Uterus (tissue), 4 donors: Measurements from ENCODE around the gene KRTDAP. TPM values are rescaled to one million over a fixed set of nuclear protein-coding genes. Genes with fewer than 3 reads are reported as not detected.

Experiments used
- DNase-seq, 2 donors: peaks; one replicate each; pipeline ENCODE4 v3.0.0-alpha.2; 2019 to 2020
- H3K27ac ChIP-seq, 2 donors: fragments of 200-600 bp; sonication (generic); 1 replicate in 1 of 2; 2 replicates in 1 of 2; pipeline ENCODE4 v1.5.1; 2016 to 2018
- H3K27me3 ChIP-seq, 2 donors: fragments of 200-600 bp; sonication (generic); one replicate each; pipeline ENCODE4 v1.5.1; 2018 to 2019; ENCODE audit warnings: control low read depth in 1 of 2
- H3K36me3 ChIP-seq, 2 donors: fragments of 200-600 bp; sonication (generic); one replicate each; pipeline ENCODE4 v1.5.1; 2019; ENCODE audit warnings: control low read depth in 1 of 2
- H3K4me1 ChIP-seq, 2 donors: fragments of 200-600 bp; sonication (generic); one replicate each; pipeline ENCODE4 v1.5.1; 2018 to 2019; ENCODE audit warnings: control low read depth in 1 of 2
- H3K4me3 ChIP-seq, 2 donors: fragments of 200-600 bp; sonication (generic); 1 replicate in 1 of 2; 2 replicates in 1 of 2; pipeline ENCODE4 v1.5.1; 2018 to 2019; ENCODE audit warnings: mild to moderate bottlenecking in 1 of 2
- H3K9me3 ChIP-seq, 2 donors: fragments of 200-600 bp; sonication (generic); one replicate each; pipeline ENCODE4 v1.5.1; 2019; ENCODE audit warnings: control low read depth in 1 of 2
- CTCF ChIP-seq, 4 experiments: fragments of 200-600 bp in 2 of 4; fragments of 450-650 bp in 2 of 4; sonication (generic) in 2 of 4; IDR thresholded peaks; one replicate each; pipeline ENCODE4 v1.5.1; 2016 to 2019; ENCODE audit warnings: antibody characterized with exemption in 4 of 4, mild to moderate bottlenecking in 2 of 4, moderate library complexity in 1 of 4
- POLR2A ChIP-seq, 2 donors: fragments of 450-650 bp; IDR thresholded peaks; one replicate each; pipeline ENCODE4 v1.6.1; 2016; ENCODE audit warnings: antibody characterized with exemption in 2 of 2, mild to moderate bottlenecking in 1 of 2, moderate library complexity in 1 of 2
- intact Hi-C: fragments of 100-400 bp; cut with DNase I; formaldehyde crosslinking; loops from one replicate; pipeline ENCODE4 v1.15.1; 2023; ENCODE audit warnings: low total_unique reads
- total RNA-seq, 4 donors: library from RNA; depleted of rRNA in 3 of 4; stranded (reverse); fragments of >200 nt in 3 of 4; gene quantifications; one replicate each; pipeline versions ENCODE4 v1.1.0 to v1.2.4, GENCODE V29; 2014 to 2023
- donor health status: DM: yes; HTN: yes; CAD: no.

Gene KRTDAP
- not detected for total RNA-seq

- TF ChIP-seq POLR2A (IDR thresholded peaks at IDR 0.05) (no peak), CTCF (IDR thresholded peaks at IDR 0.05) (no peak)
- H3K4me3 ChIP-seq = no peak within 1 kb of the TSS
- intact Hi-C loops = no loop called here
- no peaks in the 10 kb centered on the region for H3K9me3 ChIP-seq
- no peak for DNase-seq
- no peaks in the 10 kb centered on the region for H3K36me3 ChIP-seq
- H3K27ac ChIP-seq = no peak within 1 kb of the TSS
- H3K4me1 ChIP-seq = no peaks in the 10 kb centered on the region
- H3K27me3 ChIP-seq = no peaks in the 10 kb centered on the region
Measured at GRCh38 chr19:35490364-35490763, at the start of gene KRTDAP. Gene KRTDAP, minus strand, starts transcription at chr19:35490464. Its CDS starts 22 bp downstream, at chr19:35490442.

GRCh38 chr19:35539850-35540249, 49.6 kb upstream of the KRTDAP start:
- TF ChIP-seq CTCF (IDR thresholded peaks at IDR 0.05) = no peak
- no peak for TF ChIP-seq POLR2A (IDR thresholded peaks at IDR 0.05)
- intact Hi-C loops = loop anchor here (10.0 kb wide), 1 partner anchor 175 kb away; the partner anchor contains the start of gene KMT2B
- Histone ChIP-seq H3K4me1 (peaks cover 0 to 5% of the 10 kb centered on the region in 2 donors), H3K4me3 (no peak overlapping the region), H3K27ac (no peak overlapping the region), H3K36me3 (no peaks in the 10 kb centered on the region), H3K9me3 (no peaks in the 10 kb centered on the region), H3K27me3 (no peaks in the 10 kb centered on the region)
- no peak for DNase-seq

GRCh38 chr19:35539314-35539713, 49.0 kb upstream of the KRTDAP start:
- DNase-seq = no peak
- intact Hi-C loops = no loop called here
- Histone ChIP-seq H3K27ac (no peak overlapping the region), H3K36me3 (no peaks in the 10 kb centered on the region), H3K4me1 (peaks cover 0 to under 1% of the 10 kb centered on the region in 2 donors), H3K27me3 (no peaks in the 10 kb centered on the region), H3K4me3 (no peak overlapping the region), H3K9me3 (no peaks in the 10 kb centered on the region)
- no peak for TF ChIP-seq POLR2A (IDR thresholded peaks at IDR 0.05)
- TF ChIP-seq CTCF (IDR thresholded peaks at IDR 0.05) = no peak

GRCh38 chr19:35534803-35535480, 44.7 kb upstream of the KRTDAP start:
- H3K27ac ChIP-seq = no peak overlapping the region
- H3K4me1 ChIP-seq = no peaks in the 10 kb centered on the region
- intact Hi-C loops = no loop called here
- no peak for DNase-seq
- TF ChIP-seq CTCF (IDR thresholded peaks at IDR 0.05) = no peak
- TF ChIP-seq POLR2A (IDR thresholded peaks at IDR 0.05) = no peak
- H3K9me3 ChIP-seq = no peaks in the 10 kb centered on the region
- no peak overlapping the region for H3K4me3 ChIP-seq
- peaks cover 0 to 23% of the 10 kb centered on the region in 2 donors for H3K27me3 ChIP-seq
- no peaks in the 10 kb centered on the region for H3K36me3 ChIP-seq

GRCh38 chr19:35533822-35534392, 43.6 kb upstream of the KRTDAP start:
- no peak for DNase-seq
- no peaks in the 10 kb centered on the region for H3K4me1 ChIP-seq
- H3K4me3 ChIP-seq = no peak overlapping the region
- H3K9me3 ChIP-seq = no peaks in the 10 kb centered on the region
- no peaks in the 10 kb centered on the region for H3K36me3 ChIP-seq
- TF ChIP-seq POLR2A (IDR thresholded peaks at IDR 0.05) (no peak), CTCF (IDR thresholded peaks at IDR 0.05) (no peak)
- H3K27ac ChIP-seq = no peak overlapping the region
- H3K27me3 ChIP-seq = peaks cover 0 to 23% of the 10 kb centered on the region in 2 donors
- intact Hi-C loops = no loop called here
